K562 (cell line): ENCODE data around the gene UVRAG. TPM values are rescaled to one million over a fixed set of nuclear protein-coding genes. Genes with fewer than 3 reads are reported as not detected.

Experiments used
- ATAC-seq: fragments of 200-7000 bp; cut with Tn5 transposase; 3 replicates; pipeline ENCODE4 v1.9.1; 2020; ENCODE audit warnings: moderate library complexity
- BruUV-seq: library from RNA; stranded (reverse); fragments of 400-500 nt; replicated peaks from 2 replicates; lab custom pipeline; 2021; lab: Mats Ljungman, UMichigan
- CTCF ChIA-PET: fragments of 300-600 bp; formaldehyde crosslinking; extraction: SDS; loops from one replicate; lab custom pipeline; 2021; ENCODE audit warnings: low intra/inter-chr PET ratio; lab: Yijun Ruan, JAX
- POLR2A ChIA-PET: fragments of 300-600, 350-650 bp; sonication (Branson Sonifier 250); formaldehyde crosslinking; extraction: SDS; loops from one replicate; lab custom pipeline; 2021; ENCODE audit warnings: antibody characterized with exemption, inconsistent platforms; lab: Yijun Ruan, JAX
- DNase-seq, 4 experiments: peaks; one replicate each; pipeline versions ENCODE4 v3.0.0 to v3.0.0-alpha.2; 2011 to 2018; ENCODE audit warnings: low spot score in 3 of 4, mixed read lengths in 3 of 4; ENCODE audit errors: extremely low read depth in 1 of 4
- FAIRE-seq: peaks from 2 replicates; lab custom pipeline; 2011; peaks lifted over from hg19 to GRCh38; lab: Jason Lieb, UNC
- H2AFZ ChIP-seq: 2 replicates; pipeline ENCODE4 v1.6.0; 2011; ENCODE audit warnings: low read depth, low read length, control low read depth, inconsistent platforms
- H3K27ac ChIP-seq: fragments of 200-600 bp; 3 replicates; pipeline ENCODE4 v1.8.0; 2011; ENCODE audit warnings: low read depth, mild to moderate bottlenecking, control low read depth, inconsistent platforms, low read length, moderate library complexity, mixed read lengths; ENCODE audit errors: extremely low read depth
- H3K27me3 ChIP-seq, 2 experiments: fragments of 300-600 bp in 1 of 2; 2 replicates in 1 of 2; 3 replicates in 1 of 2; pipeline versions ENCODE4 v1.6.0 to v1.8.0; 2011; ENCODE audit warnings: inconsistent platforms in 2 of 2, low read length in 2 of 2, mild to moderate bottlenecking in 1 of 2, mixed read lengths in 1 of 2, moderate library complexity in 1 of 2; ENCODE audit not compliant: control insufficient read depth in 2 of 2, insufficient read depth in 2 of 2
- H3K36me3 ChIP-seq: fragments of 300-600 bp; 3 replicates; pipeline ENCODE4 v1.8.0; 2011; ENCODE audit warnings: mild to moderate bottlenecking, low read length, inconsistent platforms; ENCODE audit not compliant: control insufficient read depth, insufficient read depth
- H3K4me1 ChIP-seq, 2 experiments: fragments of 200-600 bp in 1 of 2; replicated peaks in 1 of 2; 2 replicates in 1 of 2; 3 replicates in 1 of 2; pipeline versions ENCODE4 v1.5.1 to v1.8.0; 2011; ENCODE audit warnings: inconsistent platforms in 2 of 2, low read length in 2 of 2, mild to moderate bottlenecking in 1 of 2, mixed read lengths in 1 of 2, moderate library complexity in 1 of 2; ENCODE audit not compliant: control insufficient read depth in 2 of 2, insufficient read depth in 2 of 2
- H3K4me2 ChIP-seq: 2 replicates; pipeline ENCODE4 v1.6.1; 2011; ENCODE audit warnings: low read length, control low read depth, inconsistent platforms, mixed read lengths; ENCODE audit not compliant: insufficient read depth
- H3K4me3 ChIP-seq: fragments of 200-600 bp; sonication (generic), shearing (Covaris generic); 2 replicates; pipeline ENCODE4 v1.5.1; 2016; ENCODE audit warnings: control low read depth, inconsistent platforms
- H3K79me2 ChIP-seq: fragments of 200-600 bp; 3 replicates; pipeline ENCODE4 v1.8.0; 2011; ENCODE audit warnings: low read length, inconsistent platforms; ENCODE audit not compliant: control insufficient read depth, insufficient read depth
- H3K9ac ChIP-seq, 2 experiments: 2 replicates each; pipeline versions ENCODE4 v1.6.0 to v1.6.1; 2011; ENCODE audit warnings: low read depth in 2 of 2, low read length in 2 of 2, control low read depth in 1 of 2, inconsistent platforms in 1 of 2, mild to moderate bottlenecking in 1 of 2, mixed read lengths in 1 of 2; ENCODE audit not compliant: insufficient read depth in 1 of 2
- H3K9me1 ChIP-seq: one replicate; pipeline ENCODE4 v1.6.0; 2011; ENCODE audit warnings: inconsistent platforms, mild to moderate bottlenecking, low read length, moderate library complexity; ENCODE audit not compliant: control insufficient read depth, insufficient read depth
- H3K9me3 ChIP-seq: replicated peaks from 2 replicates; pipeline ENCODE4 v1.5.1; 2011; ENCODE audit warnings: low read depth, low read length, inconsistent platforms; ENCODE audit not compliant: control insufficient read depth, insufficient read depth
- H4K20me1 ChIP-seq: replicated peaks from 2 replicates; pipeline ENCODE4 v1.6.1; 2011; ENCODE audit warnings: low read length, inconsistent platforms, mixed read lengths; ENCODE audit not compliant: control insufficient read depth, insufficient read depth
- CAMTA2 ChIP-seq: fragments of 250-450 bp; sonication (Bioruptor Pico); conservative IDR thresholded peaks from 2 replicates; pipeline ENCODE4 v1.5.1; 2022
- GTF2A2 ChIP-seq: IDR thresholded peaks from 2 replicates; pipeline ENCODE4 v1.6.1; 2016; ENCODE audit warnings: mild to moderate bottlenecking, missing genetic modification characterization, missing compliant biosample characterization
- NFIC ChIP-seq: fragments of 450-650 bp; IDR thresholded peaks from 2 replicates; pipeline ENCODE4 v1.6.1; 2017; ENCODE audit warnings: mild to moderate bottlenecking, inconsistent platforms
- PML ChIP-seq: IDR thresholded peaks from 2 replicates; pipeline ENCODE4 v1.6.1; 2012; ENCODE audit warnings: low read length, inconsistent platforms
- ZNF445 ChIP-seq: fragments of 250-450 bp; sonication (Bioruptor Pico); IDR thresholded peaks from 2 replicates; pipeline ENCODE4 v1.4.0; 2020; ENCODE audit warnings: low read depth, mild to moderate bottlenecking, moderate library complexity
- WGBS: fragments of 100-300 bp; shearing (Covaris generic); methylation state at CpG from one replicate; pipeline ENCODE4 v1.1.6; 2016; ENCODE audit warnings: low coverage, mixed read lengths; ENCODE audit not compliant: insufficient coverage; ENCODE audit errors: missing lambda C conversion rate; 5-methylcytosine and 5-hydroxymethylcytosine counted together
- in situ Hi-C: fragments of 300-500 bp; cut with MboI; formaldehyde crosslinking; loops from 4 replicates; pipeline ENCODE4 v1.15.0; 2018; ENCODE audit warnings: inconsistent platforms, mixed read lengths
- intact Hi-C: fragments of 100-400 bp; cut with micrococcal nuclease; formaldehyde crosslinking; loops from 2 replicates; pipeline ENCODE4 v1.14.2; 2022
- polyA plus RNA-seq, 8 experiments: library from polyadenylated mRNA; depleted of rRNA in 4 of 8; stranded (reverse) in 5 of 8; unstranded in 3 of 8; fragments of >200 nt; fragmentation: Nextera tagmentation in 2 of 8; fragmentation: Illumina TruSeq in 1 of 8; extraction: Ambion mirVana in 2 of 8; extraction: Trizol in 1 of 8; gene quantifications; 2 replicates each; pipeline versions ENCODE4 v1.2.1 to v1.2.3, GENCODE V29; 2011 to 2014; ENCODE audit warnings: inconsistent platforms in 1 of 8, missing spikeins in 1 of 8
- total RNA-seq, 7 experiments: library from RNA; depleted of rRNA in 6 of 7; stranded (reverse); fragments of >200 nt in 6 of 7; fragmentation: Illumina TruSeq in 2 of 7; extraction: Trizol in 2 of 7; gene quantifications; 2 replicates each; pipeline versions ENCODE4 v1.2.1 to v1.2.3, GENCODE V29; 2011 to 2021; ENCODE audit warnings: low replicate concordance in 1 of 7

UVRAG gene
- total and polyA plus RNA-seq, 9 of the 15 experiments (the other 6 are each of a cell fraction or from before 2014, with no cell fraction given), result 3.1 to 17.8 (median 12.4) TPM

DNA sequence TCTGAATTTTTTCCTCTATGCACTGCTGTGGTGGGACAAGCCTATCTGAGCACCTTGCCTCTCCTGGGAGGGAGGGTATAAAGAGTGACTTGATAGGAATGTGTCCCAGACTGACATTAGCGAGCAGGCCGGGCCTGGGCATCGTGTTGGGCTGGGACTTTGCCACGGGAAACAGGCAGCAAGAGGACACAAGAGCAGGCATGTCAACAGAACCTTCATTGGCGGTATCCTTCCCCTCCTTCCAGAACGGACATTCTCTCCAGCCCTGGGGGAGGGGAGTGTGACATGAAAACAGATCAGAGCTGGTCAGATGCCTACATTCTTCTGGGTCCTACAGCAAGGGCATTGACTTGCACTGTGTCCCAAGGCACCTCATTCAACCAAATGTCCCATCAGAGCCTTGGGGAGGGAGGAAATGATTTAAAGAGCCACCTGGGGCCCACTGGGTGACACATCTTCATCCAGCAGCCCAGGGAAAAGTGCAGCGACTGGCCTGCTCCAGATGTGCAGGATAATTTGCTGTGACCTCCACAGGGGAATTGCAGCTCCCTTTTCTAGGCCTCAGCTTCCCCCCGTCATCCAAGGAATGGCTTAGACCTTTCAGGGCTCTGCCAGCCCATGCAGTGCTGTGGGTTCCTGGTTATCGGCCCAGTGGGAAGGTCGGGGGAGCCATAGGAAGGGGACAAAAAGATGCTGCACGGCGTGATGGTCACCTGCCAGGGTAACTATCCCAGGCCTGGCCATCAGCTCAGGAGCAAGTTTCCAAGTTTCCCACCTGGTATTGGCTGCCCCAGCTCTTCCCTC, 21.8 kb upstream of the UVRAG start:
- Histone ChIP-seq H3K36me3 (no peaks in the 10 kb centered on the region), H3K27ac (no peak overlapping the region), H3K4me3 (no peak overlapping the region)
- no peak for TF ChIP-seq GTF2A2 (tag)
- no peak for TF ChIP-seq CAMTA2 (CRISPR knock-in tag)
- TF ChIP-seq, all 486 proteins: peak for 0
- H3K9me1 ChIP-seq, result no peaks in the 10 kb centered on the region
- intact Hi-C loops (no loop called here), in situ Hi-C loops (no loop called here)
- peaks cover 0 to 3% of the 10 kb centered on the region in 2 experiments; a peak in 1 of 5 replicates for H3K27me3 ChIP-seq
- no TSS peak for BruUV-seq
- no peaks in the 10 kb centered on the region; the same call in 1 of the 2 replicates for H4K20me1 ChIP-seq
- no peak overlapping the region for H3K4me2 ChIP-seq
- H3K79me2 ChIP-seq, result no peaks in the 10 kb centered on the region
- DNase-seq, result no peak
- no peak overlapping the region for H3K9ac ChIP-seq
- no peaks in the 10 kb centered on the region for H3K9me3 ChIP-seq
- 14% methylated on average over 12 of the region's 12 CpGs for WGBS
- FAIRE-seq, result no peak
- CTCF ChIA-PET, result no interaction called here
- ATAC-seq, result no peak
- H3K4me1 ChIP-seq, result no peaks in the 10 kb centered on the region
- no peak overlapping the region for H2AFZ ChIP-seq
- POLR2A ChIA-PET, result interaction anchor here (0.6 to 2.3 kb wide), 7 partner anchors 9 to 1000 kb away, joined by 3 to 9 read pairs (median 3); no protein-coding TSS in a partner anchor

DNA sequence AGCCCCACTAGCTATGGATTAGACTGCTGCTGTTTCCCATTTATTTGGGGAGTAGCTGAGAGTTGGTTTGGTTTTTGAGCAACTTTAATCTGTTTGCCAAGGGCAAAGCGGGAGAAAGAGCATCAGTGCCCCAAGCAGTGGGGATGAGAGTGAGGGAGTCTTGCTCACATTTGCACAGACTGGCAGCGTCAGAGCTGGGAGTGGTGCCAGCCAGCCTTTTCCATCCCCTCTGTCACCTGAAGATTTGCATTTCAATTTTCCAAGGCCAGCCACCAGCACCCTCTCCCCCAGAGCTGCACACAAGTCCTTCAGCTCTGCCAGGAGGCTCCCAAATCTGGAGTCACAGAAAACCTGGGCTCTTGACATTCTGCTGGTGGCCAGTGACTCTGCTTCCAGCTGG, 21.0 kb upstream of the UVRAG start:
- Histone ChIP-seq H3K4me2 (no peak overlapping the region), H3K4me1 (no peaks in the 10 kb centered on the region), H3K9ac (no peak overlapping the region), H3K27me3 (peaks cover 0 to 3% of the 10 kb centered on the region in 2 experiments; a peak in 1 of 5 replicates), H3K4me3 (no peak overlapping the region)
- FAIRE-seq, result no peak
- POLR2A ChIA-PET, result interaction anchor here (0.5 to 2.3 kb wide), 5 partner anchors 8 to 999 kb away, joined by 3 to 9 read pairs (median 3); no protein-coding TSS in a partner anchor
- in situ Hi-C loops, result no loop called here
- no peak for TF ChIP-seq ZNF445
- no peak for TF ChIP-seq NFIC
- no peak for TF ChIP-seq PML
- TF ChIP-seq, all 486 proteins: peak for 0
- no TSS peak for BruUV-seq
- no peaks in the 10 kb centered on the region for H3K79me2 ChIP-seq
- intact Hi-C loops, result no loop called here
- no peaks in the 10 kb centered on the region for H3K9me1 ChIP-seq
- WGBS, result 7% methylated on average over 2 of the region's 2 CpGs
- no peaks in the 10 kb centered on the region; the same call in 1 of the 2 replicates for H4K20me1 ChIP-seq
- ATAC-seq (no peak), DNase-seq (no peak)
- H3K36me3 ChIP-seq, result no peaks in the 10 kb centered on the region
- no peak overlapping the region for H3K27ac ChIP-seq
- H2AFZ ChIP-seq, result no peak overlapping the region
- H3K9me3 ChIP-seq, result no peaks in the 10 kb centered on the region
- CTCF ChIA-PET, result no interaction called here
